Natural killer cell (primary cell): Measurements from ENCODE around the gene MIS12. TPM values are rescaled to one million over a fixed set of nuclear protein-coding genes. Genes with fewer than 3 reads are reported as not detected.

Source experiments
- ATAC-seq, 3 donors: fragments of 150-1000 bp in 2 of 3; fragments of 200-7000 bp in 1 of 3; cut with Tn5 transposase; 1 replicate in 1 of 3; 2 replicates in 2 of 3; pipeline ENCODE4 v1.10.0; 2021; ENCODE audit warnings: mild to moderate bottlenecking in 2 of 3, moderate library complexity in 2 of 3
- DNase-seq, 2 donors: peaks; one replicate each; pipeline versions ENCODE4 v3.0.0 to v3.0.0-alpha.2; 2013 to 2021; ENCODE audit warnings: mixed read lengths in 1 of 2
- H3K27ac ChIP-seq: one replicate; pipeline ENCODE4 v1.5.1; 2013; ENCODE audit warnings: mild to moderate bottlenecking, low read length
- H3K27me3 ChIP-seq: one replicate; pipeline ENCODE4 v1.6.1; 2013; ENCODE audit warnings: low read length; ENCODE audit not compliant: control insufficient read depth, insufficient read depth
- H3K36me3 ChIP-seq: one replicate; pipeline ENCODE4 v1.6.1; 2013; ENCODE audit warnings: low read length; ENCODE audit not compliant: control insufficient read depth, insufficient read depth
- H3K4me1 ChIP-seq: one replicate; pipeline ENCODE4 v1.6.1; 2013; ENCODE audit warnings: low read length; ENCODE audit not compliant: control insufficient read depth, insufficient read depth
- H3K4me3 ChIP-seq: one replicate; pipeline ENCODE4 v1.5.1; 2013; ENCODE audit warnings: low read length
- H3K9me3 ChIP-seq: one replicate; pipeline ENCODE4 v1.6.1; 2013; ENCODE audit warnings: low read length; ENCODE audit not compliant: control insufficient read depth, insufficient read depth
- H3K27ac Mint-ChIP-seq, 2 donors: one replicate each; pipeline ENCODE4 v1.8.0; 2022; ENCODE audit warnings: mild to moderate bottlenecking in 2 of 2, mixed read lengths in 2 of 2, moderate library complexity in 1 of 2
- H3K27me3 Mint-ChIP-seq, 2 donors: one replicate each; pipeline ENCODE4 v1.8.0; 2022; ENCODE audit warnings: low read depth in 2 of 2, mixed read lengths in 2 of 2
- H3K36me3 Mint-ChIP-seq: one replicate; pipeline ENCODE4 v1.8.0; 2022; ENCODE audit warnings: mixed read lengths
- H3K4me1 Mint-ChIP-seq, 2 donors: one replicate each; pipeline ENCODE4 v1.8.0; 2022; ENCODE audit warnings: mixed read lengths in 2 of 2
- H3K4me3 Mint-ChIP-seq: one replicate; pipeline ENCODE4 v1.8.0; 2022; ENCODE audit warnings: mild to moderate bottlenecking, moderate library complexity, mixed read lengths
- H3K9me3 Mint-ChIP-seq, 2 donors: one replicate each; pipeline ENCODE4 v1.8.0; 2022; ENCODE audit warnings: mixed read lengths in 2 of 2
- CTCF ChIP-seq: fragments of 200-600 bp; IDR thresholded peaks from one replicate; pipeline ENCODE4 v1.8.0; 2022; ENCODE audit warnings: antibody characterized with exemption
- WGBS: methylation state at CpG from one replicate; pipeline ENCODE4 v1.1.7; 2013; ENCODE audit warnings: missing lambda C conversion rate; ENCODE audit not compliant: insufficient coverage; 5-methylcytosine and 5-hydroxymethylcytosine counted together
- intact Hi-C: fragments of 100-400 bp; cut with micrococcal nuclease; formaldehyde crosslinking; loops from one replicate; pipeline ENCODE4 v1.14.2; 2022
- total RNA-seq, 4 donors: library from RNA; stranded (reverse); fragments of 120-200 nt in 1 of 4; gene quantifications; one replicate each; pipeline versions ENCODE4 v1.2.3 to v1.2.4, GENCODE V29; 2013 to 2022

The MIS12 gene
- total RNA-seq, result 10 to 100 TPM; 26.8 to 35.3 (median 29.3) TPM
- 39.7 TPM for total RNA-seq (2013)

GRCh38 chr17:5486206-5487124 lies at the start of gene MIS12:
Gene MIS12, plus strand, starts transcription at chr17:5486566. Its CDS starts 2,297 bp downstream, at chr17:5488863.
- Mint-ChIP-seq H3K4me1 (peaks cover 28 to 43% of the 10 kb centered on the region in 2 donors), H3K27ac (peak within 1 kb of the TSS; percentile 95 to 98), H3K9me3 (no peaks in the 10 kb centered on the region), H3K4me3 (peak within 1 kb of the TSS; percentile 96), H3K36me3 (no peaks in the 10 kb centered on the region), H3K27me3 (no peaks in the 10 kb centered on the region)
- peak within 1 kb of the TSS; percentile 100 for H3K27ac ChIP-seq
- no peaks in the 10 kb centered on the region for H3K27me3 ChIP-seq
- H3K9me3 ChIP-seq, result no peaks in the 10 kb centered on the region
- under 1% methylated on average over 77 of the region's 77 CpGs for WGBS
- H3K4me1 ChIP-seq, result peaks cover 16% of the 10 kb centered on the region
- ATAC-seq, result peak; percentile 87 to 94 (median 87)
- H3K36me3 ChIP-seq, result peaks cover 40% of the 10 kb centered on the region
- peak within 1 kb of the TSS; percentile 97 for H3K4me3 ChIP-seq
- TF ChIP-seq CTCF, result no peak
- intact Hi-C loops, result loop anchor here (1.0 to 2.0 kb wide), 2 partner anchors 18 to 67 kb away; partner anchors contain the start of genes DHX33 and NUP88
- peak; percentile 92 to 98 for DNase-seq

GRCh38 chr17:5437721-5438317 lies 48.5 kb upstream of the MIS12 start:
- peak in 1 of 2 donors; percentile 20 for DNase-seq
- 61% methylated on average over 5 of the region's 5 CpGs for WGBS
- Histone ChIP-seq H3K27ac (no peak overlapping the region), H3K36me3 (peaks cover 26% of the 10 kb centered on the region), H3K4me1 (peaks cover 13% of the 10 kb centered on the region), H3K27me3 (no peaks in the 10 kb centered on the region), H3K9me3 (no peaks in the 10 kb centered on the region), H3K4me3 (no peak overlapping the region)
- Mint-ChIP-seq H3K27ac (peak overlapping the region; percentile 75 to 92), H3K27me3 (no peaks in the 10 kb centered on the region), H3K4me1 (peaks cover 19 to 27% of the 10 kb centered on the region in 2 donors), H3K9me3 (no peaks in the 10 kb centered on the region), H3K36me3 (no peaks in the 10 kb centered on the region), H3K4me3 (peak overlapping the region; percentile 81)
- no peak for ATAC-seq
- no peak for TF ChIP-seq CTCF
- intact Hi-C loops, result loop anchor here (2.0 to 10.0 kb wide), 2 partner anchors 241 to 323 kb away; partner anchors contain the start of genes USP6 and ZNF232

GRCh38 chr17:5438716-5439445 lies 47.5 kb upstream of the MIS12 start, which contains the start of gene C1QBP:
Gene C1QBP, minus strand, starts transcription at chr17:5439155. Its CDS starts 82 bp downstream, at chr17:5439073.
- under 1% methylated on average over 73 of the region's 75 CpGs for WGBS
- peak within 1 kb of the TSS; percentile 51 for H3K4me3 ChIP-seq
- no peaks in the 10 kb centered on the region for H3K27me3 Mint-ChIP-seq
- peak within 1 kb of the TSS; percentile 81 for H3K4me3 Mint-ChIP-seq
- peaks cover 13% of the 10 kb centered on the region for H3K4me1 ChIP-seq
- H3K9me3 ChIP-seq, result no peaks in the 10 kb centered on the region
- intact Hi-C loops, result loop anchor here (1.0 to 10.0 kb wide), 4 partner anchors 20 to 324 kb away; partner anchors contain the start of genes NUP88, USP6 and ZNF232
- H3K36me3 Mint-ChIP-seq, result no peaks in the 10 kb centered on the region
- ATAC-seq (peak; percentile 93 to 98 (median 95)), DNase-seq (peak; percentile 95 to 97)
- peak; percentile 97 for TF ChIP-seq CTCF
- peak within 1 kb of the TSS; percentile 70 for H3K27ac ChIP-seq
- no peaks in the 10 kb centered on the region for H3K27me3 ChIP-seq
- peaks cover 19 to 27% of the 10 kb centered on the region in 2 donors for H3K4me1 Mint-ChIP-seq
- H3K9me3 Mint-ChIP-seq, result no peaks in the 10 kb centered on the region
- peak within 1 kb of the TSS; percentile 81 to 92 for H3K27ac Mint-ChIP-seq
- peaks cover 21% of the 10 kb centered on the region for H3K36me3 ChIP-seq
